SKM-1 treated with dmso at 0.1 percent for 144 hours (cell line): ENCODE data around the gene RPS28.

Experiments
- DNase-seq: peaks from one replicate; lab custom pipeline; 2025; ENCODE audit not compliant: unreplicated experiment; lab: John Stamatoyannopoulos, UW

Gene RPS28

DNA sequence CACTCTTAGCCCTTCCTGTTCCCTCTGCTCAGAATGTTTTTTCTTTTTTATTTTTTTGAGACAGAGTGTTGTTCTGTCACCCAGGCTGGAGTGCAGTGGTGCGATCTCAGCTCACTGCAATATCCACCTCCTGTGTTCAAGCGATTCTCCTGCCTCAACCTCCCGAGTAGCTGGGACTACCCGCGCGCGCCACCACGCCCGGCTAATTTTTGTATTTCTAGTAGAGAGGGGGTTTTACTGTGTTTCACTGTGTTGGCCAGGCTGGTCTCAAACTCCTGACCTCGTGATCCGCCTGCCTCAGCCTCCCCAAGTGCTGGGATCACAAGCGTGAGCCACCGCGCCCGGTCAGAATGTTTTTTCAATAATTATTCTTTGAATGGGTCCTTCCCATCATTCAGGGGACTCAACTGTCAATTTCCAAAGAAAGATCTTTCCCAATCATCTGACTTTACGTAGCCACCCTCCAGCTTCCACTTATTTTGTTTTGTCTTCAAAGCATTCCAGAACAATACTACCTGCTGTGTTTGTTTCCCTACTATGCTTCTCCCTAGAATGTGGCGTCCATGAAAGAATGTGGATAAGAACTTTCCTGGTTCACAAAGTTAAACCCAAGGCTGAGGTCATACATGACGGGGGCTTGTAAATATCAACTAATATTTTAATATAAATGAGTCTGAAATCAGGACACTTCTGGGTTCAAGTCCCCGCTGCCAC is 1.3 kb upstream of the RPS28 start:
- no peak for DNase-seq

DNA sequence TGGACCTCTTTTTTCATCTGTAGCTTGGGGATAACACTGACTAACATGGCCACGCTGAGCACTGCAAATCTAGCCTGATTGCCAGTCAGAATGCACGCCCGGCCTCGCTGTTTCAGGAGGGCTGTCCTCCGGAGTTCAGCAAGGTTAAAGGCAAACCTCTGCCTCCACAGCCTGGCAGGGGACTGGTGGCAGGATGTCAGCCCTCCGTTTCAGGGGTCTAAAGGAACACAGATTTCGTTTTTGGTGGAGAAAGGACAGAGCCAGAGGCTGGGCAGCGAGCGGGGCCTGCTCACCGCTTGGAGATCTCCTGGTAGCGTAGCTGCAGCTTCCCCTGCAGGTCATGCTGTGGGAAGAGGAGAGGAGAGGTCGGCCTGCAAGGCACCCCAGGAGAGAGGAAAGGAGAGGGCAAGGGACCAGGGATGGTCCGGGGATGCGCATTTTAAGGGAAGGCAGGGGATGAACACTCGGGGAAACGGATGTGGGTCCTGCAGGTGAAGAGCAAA is 681 bp upstream of the RPS28 start:
- no peak for DNase-seq

DNA sequence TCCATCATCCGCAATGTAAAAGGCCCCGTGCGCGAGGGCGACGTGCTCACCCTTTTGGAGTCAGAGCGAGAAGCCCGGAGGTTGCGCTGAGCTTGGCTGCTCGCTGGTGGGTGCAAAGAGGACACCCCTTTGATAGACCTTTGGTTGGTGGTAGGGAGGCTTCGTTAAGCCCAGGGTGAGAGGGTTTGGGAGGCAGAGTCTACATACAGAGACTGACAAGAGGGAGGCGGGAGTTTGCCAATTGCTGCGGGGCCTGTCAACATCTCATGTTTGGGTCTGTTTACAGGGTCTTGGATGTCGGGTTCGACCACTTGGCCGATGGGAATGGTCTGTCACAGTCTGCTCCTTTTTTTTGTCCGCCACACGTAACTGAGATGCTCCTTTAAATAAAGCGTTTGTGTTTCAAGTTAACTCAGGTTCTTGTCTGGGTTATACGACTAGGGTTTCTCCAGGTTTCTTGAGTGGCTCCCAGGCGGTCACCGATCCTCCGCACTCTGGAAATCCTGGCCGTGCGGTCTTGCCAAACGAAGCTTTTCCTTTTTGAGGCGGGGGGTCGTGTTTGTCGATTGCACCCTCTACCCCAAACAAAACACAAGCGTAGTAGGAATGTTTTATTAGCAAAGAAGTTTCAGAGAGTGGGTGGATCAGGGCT is 816 bp downstream of the RPS28 start:
- DNase-seq: no peak

DNA sequence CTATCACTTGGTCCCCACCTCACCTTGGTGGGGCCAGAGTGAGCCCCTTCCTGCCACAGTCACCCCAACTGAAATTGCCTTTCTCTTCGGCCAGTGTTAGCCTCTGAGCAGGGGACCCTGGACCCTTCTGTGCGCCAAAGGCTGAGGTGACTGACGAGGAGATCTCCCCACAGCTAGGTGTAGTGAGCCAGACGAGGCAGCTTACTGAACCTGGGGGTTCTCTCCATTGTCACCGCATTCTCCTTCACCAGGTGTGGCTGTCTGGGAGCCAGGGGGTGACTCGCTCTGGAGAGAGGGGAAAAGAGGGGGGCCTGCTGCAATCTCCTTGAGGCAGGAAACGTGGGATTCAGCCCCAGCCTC is 1.3 kb downstream of the RPS28 start:
- DNase-seq: no peak

DNA sequence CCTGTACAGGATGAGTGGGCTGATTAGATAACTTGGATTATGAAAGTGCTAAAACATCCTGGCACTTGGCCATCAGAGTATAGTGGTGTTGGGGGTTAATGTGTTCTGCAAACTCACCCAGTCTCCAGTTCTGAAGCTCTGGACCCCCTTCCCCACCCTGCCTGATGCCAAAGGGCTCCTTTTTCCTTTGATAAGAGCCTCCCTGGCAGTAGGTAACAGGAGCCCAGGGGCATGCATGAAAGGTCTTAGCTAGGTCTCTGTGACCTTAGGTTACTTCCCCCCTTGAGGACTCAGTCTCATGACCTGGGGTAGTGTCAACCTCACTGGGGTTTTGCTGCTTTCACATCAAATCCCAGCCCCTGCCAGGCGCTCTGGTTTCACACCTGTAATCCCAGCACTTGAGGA is 2.5 kb downstream of the RPS28 start:
- DNase-seq: no peak

DNA sequence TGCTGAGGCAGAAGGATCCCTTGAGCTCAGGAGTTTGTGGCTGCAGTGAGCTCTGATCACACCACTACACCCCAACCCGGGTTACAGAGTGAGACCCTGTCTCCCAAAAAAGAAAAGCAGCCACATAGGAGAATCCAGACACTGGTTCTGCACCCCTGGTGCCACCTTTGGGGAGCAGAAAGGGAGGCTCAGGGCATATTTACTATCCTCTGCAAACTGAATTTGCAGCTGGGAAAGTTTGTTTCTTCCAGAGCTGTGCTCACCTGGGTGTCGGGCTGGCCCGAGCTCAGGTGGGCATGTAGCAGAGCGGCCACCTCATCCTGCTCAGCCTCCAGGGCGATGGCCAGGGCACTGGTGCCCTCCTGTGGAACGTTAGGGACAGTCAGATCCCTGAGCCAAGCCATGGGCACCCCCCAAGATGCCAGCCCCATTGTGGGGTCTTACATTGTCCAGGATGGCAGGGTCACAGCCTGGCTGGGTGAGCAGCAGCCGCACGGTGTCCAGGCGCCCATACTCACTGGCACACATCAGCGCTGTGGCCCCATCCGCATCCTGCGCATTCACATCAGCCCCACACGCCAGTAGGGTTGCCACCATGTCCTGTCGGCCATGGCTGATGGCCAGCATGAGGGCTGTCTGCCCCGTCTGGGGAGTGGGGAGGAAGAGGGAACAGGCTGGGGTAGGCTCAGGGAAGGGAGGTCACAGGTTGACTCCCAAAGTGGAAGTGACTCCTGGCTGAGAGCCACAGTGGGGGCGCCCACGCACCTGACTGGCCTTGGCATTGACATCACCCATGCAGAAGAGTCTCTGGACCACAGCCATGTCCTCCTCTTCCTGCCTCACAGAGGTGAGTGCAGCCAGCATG is 3.1 kb downstream of the RPS28 start:
- no peak for DNase-seq

DNA sequence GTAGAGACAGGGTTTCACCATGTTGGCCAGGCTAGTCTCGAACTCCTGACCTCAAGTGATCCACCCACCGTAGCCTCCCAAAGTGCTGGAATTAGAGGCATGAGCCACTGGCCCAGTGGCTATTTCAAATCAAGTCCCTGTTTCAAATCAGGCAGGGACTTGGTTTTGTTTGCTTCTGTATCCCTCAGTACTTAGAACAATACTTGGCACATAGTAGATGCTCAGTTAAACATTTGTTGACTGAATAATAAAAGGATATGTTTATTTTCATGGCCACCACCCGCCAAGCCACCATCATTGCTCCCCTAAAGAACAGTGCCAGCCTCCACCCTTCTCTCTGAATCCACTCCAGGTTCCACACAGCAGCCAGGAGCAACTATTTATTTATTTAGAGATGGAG is 4.2 kb downstream of the RPS28 start:
- DNase-seq: no peak

DNA sequence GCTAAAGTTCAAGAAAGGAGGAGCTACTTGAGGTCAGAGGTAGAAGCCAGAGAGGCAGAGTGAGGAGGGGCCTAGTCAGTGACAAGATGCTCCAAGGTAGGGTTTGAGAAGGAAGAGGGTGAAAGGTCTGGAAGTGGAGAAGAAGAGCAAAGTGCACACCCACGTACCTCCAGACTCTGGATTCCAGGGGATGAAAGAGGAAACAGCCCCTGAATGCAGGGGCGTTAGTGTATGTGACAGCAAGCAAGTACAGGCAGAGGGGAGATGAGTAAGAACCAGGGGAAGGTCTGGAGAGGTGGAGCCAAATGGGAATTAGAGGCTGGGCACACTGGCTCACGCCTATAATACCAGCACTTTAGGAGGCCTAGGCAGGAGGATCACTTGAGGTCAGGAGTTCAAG is 8.7 kb downstream of the RPS28 start:
- DNase-seq: no peak

DNA sequence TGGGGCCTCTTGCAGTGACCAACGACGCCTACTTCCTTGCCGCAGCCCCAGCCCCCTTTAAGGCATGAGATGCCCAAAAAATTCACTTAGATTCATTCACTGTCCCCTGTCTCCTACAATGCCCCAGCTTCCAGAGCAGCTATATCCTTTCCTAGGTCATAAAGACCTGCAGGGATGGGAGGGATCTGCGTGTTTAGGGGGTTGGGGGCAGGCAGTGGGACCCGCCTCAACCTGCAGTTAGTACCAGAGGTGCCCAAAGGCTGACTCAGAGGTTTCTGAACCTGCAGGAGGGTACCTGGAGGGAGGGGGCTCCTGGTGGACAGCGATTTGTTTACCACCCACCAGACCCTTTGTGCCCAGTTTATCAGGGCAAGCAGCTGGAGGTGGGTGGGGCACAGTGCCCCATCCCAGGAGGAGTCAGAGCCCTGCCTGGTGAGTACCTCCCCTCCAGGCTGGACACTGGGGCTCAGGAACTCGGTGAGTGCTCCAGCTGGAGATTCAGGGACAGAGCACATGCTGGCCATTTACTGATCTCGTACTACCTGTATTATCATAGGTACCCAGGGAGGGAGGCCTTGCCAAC is 10.1 kb downstream of the RPS28 start:
- DNase-seq: no peak

DNA sequence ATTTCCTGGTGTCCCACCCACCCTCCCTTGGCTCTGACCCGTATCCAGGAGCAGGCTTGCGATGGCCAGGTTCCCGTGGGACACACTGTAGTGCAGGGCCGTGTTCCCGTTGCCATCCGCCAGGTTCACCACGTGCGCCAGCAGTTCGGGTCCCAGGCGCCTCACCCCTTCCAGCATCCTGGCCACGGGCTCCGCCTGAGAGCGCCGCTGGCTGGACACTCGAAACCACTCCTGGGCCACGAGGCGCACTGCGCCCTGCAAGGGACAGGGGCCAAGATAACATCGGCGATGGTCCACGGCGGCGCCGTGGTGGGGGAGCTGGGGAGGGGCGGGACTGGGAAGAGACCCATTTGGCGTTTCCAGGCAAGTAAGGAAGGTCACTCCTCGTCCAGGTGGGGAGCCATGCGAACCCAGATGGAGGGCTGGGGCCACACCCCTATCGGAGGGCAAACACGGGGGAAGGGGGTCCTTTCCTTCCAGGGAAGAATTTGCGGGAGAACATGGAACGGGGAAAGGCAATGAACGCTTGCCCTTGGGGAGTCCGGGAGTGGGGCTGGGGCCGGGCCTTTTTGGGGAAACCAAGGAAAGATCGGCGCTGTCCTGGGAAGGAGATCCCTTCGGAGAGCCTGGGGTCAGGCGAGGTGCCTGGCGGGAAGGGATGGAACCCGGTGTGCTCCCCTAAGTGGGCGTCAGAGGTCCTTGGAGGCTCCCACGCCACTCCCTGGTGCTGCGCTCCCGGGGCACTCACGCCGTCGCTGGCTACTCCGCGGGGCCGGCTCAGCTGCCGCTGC is 11.9 kb downstream of the RPS28 start:
- no peak for DNase-seq

DNA sequence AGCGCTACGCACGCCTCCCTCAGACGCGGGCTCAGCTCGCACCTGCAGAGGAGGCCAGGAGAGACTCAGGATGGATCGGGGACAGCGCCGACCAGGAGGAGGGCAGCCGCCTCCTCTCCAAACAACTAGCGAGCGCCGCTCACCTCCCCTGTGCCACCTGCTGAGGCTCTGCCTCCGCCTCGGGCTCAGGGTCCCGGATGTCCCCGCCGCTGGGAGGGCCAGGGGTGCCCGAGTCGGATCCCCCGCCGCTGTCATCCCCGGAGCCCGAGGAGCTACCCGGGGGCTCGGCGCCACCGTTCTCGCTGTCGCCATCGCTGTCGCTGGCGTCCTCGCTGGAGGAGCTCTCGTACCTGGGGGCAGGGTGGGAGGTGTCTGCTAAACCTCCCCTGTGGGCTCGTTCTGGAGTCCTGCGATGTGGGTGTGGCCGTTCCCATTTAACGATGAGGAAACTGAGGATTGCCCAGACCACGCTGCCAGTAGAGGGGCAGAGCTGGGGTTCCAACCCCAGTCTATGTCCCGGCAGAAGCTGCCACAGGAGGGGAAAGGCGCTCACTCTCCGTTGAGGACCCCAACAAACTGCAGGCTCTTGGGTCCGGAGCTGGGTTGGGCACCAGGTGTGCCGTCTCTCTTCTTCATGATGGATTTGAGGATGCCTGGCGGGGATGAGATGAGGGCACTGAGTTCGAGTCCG is 12.6 kb downstream of the RPS28 start:
- no peak for DNase-seq

DNA sequence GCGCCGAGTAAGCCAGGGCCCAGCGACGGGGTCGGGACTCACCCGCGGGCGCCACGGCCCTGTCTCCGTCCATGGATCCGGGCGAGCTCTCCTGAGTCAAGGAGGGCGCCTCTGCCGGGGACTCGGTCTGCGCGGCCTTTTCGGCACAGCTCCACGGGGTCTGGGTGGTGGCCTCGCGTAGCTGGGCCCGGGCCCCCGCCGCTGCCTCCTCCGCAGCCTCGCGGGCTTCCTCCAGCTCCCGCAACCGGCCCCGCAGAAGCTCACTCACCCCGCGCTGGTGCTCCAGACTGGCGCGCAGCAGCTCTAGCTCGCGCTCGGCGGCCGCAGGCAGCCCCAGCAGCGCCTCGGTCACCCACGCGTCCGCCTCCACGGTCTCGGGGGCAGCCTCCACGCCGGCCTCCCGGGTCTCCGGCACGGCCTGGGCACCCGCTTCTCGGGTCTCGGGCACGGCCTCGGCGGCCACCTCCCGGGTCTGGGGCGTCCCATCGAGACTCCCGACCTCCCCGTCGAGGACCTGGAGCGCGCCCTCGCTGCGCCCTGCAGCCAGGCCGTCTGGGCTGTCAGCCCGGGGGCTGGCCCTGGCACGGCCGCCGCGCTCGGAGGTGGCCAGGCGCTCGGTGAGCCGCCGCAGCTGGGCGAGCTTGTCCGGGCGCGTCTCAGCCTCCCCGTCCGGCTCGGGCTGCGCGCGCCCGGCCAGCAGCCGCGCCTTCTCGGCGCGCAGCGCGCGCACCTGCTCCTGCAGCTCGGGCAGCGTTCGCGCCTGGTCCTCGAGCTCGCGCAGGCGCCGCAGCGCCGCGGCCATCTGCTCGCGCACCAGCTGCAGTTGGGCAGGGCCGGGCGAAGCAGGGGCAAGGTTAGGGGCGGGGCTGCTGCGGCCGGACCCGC is 13.4 kb downstream of the RPS28 start:
- DNase-seq: no peak

DNA sequence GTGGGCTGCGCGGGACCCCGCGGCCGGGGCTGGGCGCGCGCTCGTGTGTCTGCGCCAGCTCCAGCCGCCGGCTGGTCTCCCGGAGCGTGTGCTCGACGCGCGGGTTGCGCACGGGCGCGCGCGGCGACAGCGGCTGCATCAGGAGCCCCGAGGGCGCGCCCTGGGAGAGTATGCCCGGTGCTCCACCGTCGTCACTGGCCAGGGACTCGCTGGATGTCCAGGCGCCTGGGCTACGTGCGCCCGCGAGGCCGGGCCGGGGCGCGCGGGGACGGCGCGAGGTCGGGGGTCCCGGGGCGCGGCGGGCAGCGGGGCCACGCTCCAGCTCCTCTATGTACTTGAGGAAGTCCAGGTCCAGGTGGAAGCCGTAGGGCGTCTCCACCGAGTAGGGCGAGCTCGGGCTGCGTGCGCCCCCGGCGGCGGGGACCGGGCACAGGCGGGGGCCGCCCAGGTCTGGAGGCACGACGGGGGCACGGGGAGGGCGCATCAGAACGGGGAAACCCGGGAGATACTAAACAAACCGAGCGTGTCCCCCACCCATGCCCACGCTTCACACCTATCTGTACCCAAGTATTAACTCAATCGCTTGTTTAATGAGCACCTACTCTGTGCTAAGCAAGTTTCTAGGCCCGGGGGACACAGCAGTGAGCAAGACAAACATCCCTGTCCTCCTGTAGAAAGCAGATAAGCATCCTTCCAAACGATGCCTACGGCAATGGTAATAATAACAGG is 14.2 kb downstream of the RPS28 start:
- no peak for DNase-seq

DNA sequence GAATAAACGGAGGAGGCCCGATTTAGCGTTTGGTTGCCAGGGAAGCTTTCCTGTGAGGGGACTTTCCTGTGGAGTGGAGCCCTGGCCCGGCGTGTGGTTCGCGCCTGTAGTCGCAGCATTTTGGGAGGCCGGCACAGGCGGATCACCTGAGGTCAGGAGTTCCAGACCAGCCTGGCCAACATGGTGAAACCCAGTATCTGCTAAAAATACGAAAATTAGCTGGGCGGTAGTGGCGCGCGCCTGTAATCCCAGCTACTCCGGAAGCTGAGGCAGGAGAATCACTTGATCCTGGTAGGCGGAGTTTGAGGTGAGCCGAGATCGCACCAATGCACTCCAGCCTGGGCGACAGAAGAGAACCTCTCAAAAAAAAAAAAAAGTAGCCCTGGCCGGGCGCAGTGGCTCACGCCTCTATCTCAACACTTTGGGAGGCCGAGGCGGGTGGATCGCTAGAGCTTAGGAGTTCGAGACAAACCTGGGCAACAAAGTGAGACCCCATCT is 14.8 kb downstream of the RPS28 start:
- no peak for DNase-seq

DNA sequence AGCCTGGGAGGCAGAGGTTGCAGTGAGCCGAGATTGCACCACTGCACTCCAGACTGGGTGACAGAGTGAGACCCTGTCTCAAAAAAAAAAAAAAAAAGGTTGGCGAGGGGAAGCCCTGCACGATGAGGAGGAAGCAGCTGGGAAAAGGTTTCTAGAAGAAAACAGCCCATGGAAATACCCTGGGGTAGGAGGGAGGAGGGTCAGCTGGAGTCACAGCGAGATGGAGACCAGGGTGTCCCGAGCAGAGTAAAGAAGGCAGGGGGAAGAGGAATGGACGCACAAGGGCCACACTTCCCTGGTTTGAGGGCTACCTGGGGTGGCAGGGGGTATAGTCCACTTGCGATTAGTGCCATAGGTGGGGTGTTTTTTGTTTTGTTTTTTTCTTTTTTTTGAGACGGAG is 15.4 kb downstream of the RPS28 start:
- DNase-seq: no peak

DNA sequence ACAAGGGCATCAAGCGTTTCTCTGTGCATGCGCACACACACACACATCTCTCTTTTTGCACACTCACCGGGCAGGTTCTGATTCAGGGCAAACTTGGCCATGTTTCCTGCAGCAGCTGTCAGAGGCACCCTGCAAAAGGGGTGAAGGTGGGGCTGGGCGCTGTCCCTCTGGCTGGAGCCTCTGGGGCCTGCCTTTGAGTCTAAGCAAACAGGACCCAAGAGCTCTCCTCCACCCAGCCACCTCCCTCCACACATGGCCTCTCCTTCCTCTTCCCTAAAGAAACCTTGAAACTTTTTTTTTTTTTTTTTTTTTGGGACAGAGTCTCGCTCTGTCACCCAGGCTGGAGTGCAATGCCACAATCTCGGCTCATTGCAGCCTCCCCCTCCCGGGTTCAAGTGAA is 16.4 kb downstream of the RPS28 start:
- no peak for DNase-seq

DNA sequence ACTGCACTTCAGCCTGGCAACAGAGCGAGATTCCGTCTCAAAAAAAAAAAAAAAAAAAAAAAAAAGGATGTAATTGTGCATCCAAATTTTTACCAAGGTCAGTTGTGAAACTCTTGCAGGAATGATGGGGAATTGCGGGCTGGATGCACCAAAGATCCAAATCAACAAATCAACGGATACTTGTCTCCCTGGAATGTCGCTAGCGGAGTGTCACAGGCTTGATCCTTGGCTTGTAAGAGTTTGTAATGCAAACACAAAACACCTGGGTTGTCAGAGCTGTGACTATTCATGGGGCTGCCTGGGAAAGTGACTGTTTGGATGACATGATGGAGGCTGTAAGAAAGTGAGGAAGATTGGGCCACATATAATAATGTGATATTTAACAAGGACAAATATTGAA is 17.5 kb downstream of the RPS28 start:
- no peak for DNase-seq

DNA sequence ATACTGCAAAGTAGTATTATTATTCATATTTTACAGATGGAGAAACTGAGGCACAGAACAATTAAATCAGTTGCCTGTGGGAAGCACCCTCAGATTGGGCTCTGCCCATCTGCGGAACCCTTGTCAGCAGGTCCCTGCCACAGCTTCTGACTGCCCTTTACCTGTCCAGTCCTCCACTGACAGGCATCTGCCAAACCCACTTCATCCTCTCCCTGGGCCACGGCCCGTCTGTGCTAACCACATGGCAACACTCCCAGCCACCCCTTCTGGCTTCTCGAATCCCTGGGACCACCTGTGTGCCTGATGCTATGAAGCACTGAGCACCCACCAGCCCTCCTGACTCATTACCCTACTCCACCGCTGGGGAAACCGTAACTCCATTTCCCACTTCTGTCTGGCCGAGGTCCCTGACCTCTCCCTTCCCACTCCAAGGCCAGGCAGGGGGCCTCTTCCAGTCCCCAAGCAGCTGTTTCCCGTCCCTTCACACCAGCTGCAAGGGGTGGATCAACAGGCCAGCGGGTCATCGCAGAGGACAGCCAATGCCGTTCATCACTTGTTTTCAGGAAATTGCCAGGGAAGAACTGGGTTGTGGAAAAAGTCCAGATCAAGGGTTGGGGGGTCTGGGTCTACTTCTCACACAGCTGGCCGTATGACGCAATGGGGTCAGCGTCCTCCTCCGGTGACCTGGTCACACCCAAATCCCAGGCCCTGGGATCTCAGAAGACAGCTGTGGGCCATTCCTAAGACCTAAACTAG is 19.2 kb downstream of the RPS28 start:
- DNase-seq: no peak
